ENCODE measurements around the gene SPPL2C. TPM values are rescaled to one million over a fixed set of nuclear protein-coding genes. Genes with fewer than 3 reads are reported as not detected.
A peak's percentile ranks its signal among the peaks of the same experiment; 100 is the strongest.

Gene SPPL2C
- total and polyA plus RNA-seq, 2 of the 13 experiments (the other 11 are each of a cell fraction or from before 2014, with no cell fraction given), result not detected

- peak; percentile 74; the same call in 1 of the 2 replicates for TF ChIP-seq MEIS2 (CRISPR knock-in tag; IDR thresholded peaks at IDR 0.05)
- TF ChIP-seq NCOR1 (IDR thresholded peaks at IDR 0.05; ENCODE audit: borderline replicate concordance, low read length), result no peak
- TF ChIP-seq, protein P1, sequence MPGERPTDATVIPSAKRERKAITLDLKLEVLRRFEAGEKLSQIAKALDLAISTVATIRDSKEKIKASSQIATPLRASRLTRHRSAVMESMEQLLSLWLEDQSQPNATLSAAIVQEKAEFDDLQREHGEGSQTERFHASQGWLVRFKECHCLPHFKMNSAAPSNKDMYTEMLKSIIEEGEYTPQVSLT (CRISPR knock-in tag; IDR thresholded peaks at IDR 0.05; ENCODE audit: borderline replicate concordance, low read depth), result no peak
- TF ChIP-seq NFIB (CRISPR knock-in tag; IDR thresholded peaks at IDR 0.05; ENCODE audit: borderline replicate concordance), result no peak
- TF ChIP-seq ZNF720 (CRISPR knock-in tag; IDR thresholded peaks at IDR 0.05), result 0 out of 2 replicates have a peak, but pooled peaks have one; percentile 38
- TF ChIP-seq ZNF331 (CRISPR knock-in tag; IDR thresholded peaks at IDR 0.05), result peak; percentile 86
- TF ChIP-seq CC2D1A (CRISPR knock-in tag; IDR thresholded peaks at IDR 0.05), result no peak
- TF ChIP-seq MYPOP (CRISPR knock-in tag; IDR thresholded peaks at IDR 0.05), result no peak
- no peak for TF ChIP-seq HNRNPUL1 (IDR thresholded peaks at IDR 0.05; ENCODE audit: low read depth, low read length)
- TF ChIP-seq YEATS2 (CRISPR knock-in tag; IDR thresholded peaks at IDR 0.05; ENCODE audit: borderline replicate concordance), result peak; percentile 56; the same call in 1 of the 2 replicates
- 0 out of 2 replicates have a peak, but pooled peaks have one; percentile 49 for TF ChIP-seq ETV6 (CRISPR knock-in tag; conservative IDR thresholded peaks at IDR 0.05)
- TF ChIP-seq FOXO4 (CRISPR knock-in tag; conservative IDR thresholded peaks at IDR 0.05), result no peak
- no peak for TF ChIP-seq ZNF598 (CRISPR knock-in tag; IDR thresholded peaks at IDR 0.05; ENCODE audit: borderline replicate concordance)
- no peak for TF ChIP-seq RFXANK (CRISPR knock-in tag; IDR thresholded peaks at IDR 0.05)
- no peak for TF ChIP-seq ZSCAN29 (CRISPR knock-in tag; conservative IDR thresholded peaks at IDR 0.05)
- peak; percentile 20; the same call in 1 of the 2 replicates for TF ChIP-seq TEF (CRISPR knock-in tag; IDR thresholded peaks at IDR 0.05)
- peak; percentile 55; the same call in 1 of the 2 replicates for TF ChIP-seq KLF15 (CRISPR knock-in tag; IDR thresholded peaks at IDR 0.05; ENCODE audit: borderline replicate concordance)
- TF ChIP-seq ZNF326 (CRISPR knock-in tag; IDR thresholded peaks at IDR 0.05; ENCODE audit: borderline replicate concordance), result no peak
- no peak for TF ChIP-seq DR1 (CRISPR knock-in tag; IDR thresholded peaks at IDR 0.05)
- no peak for TF ChIP-seq TRIM24 (CRISPR knock-in tag; IDR thresholded peaks at IDR 0.05)
- no peak for TF ChIP-seq TCF12 (IDR thresholded peaks at IDR 0.05)
- TF ChIP-seq TCF12 (CRISPR knock-in tag; IDR thresholded peaks at IDR 0.05), result no peak
- no peak for TF ChIP-seq ZNF468 (CRISPR knock-in tag; IDR thresholded peaks at IDR 0.05)
- no peak for TF ChIP-seq STAG1 (CRISPR knock-in tag; IDR thresholded peaks at IDR 0.05)
- TF ChIP-seq, protein P2, sequence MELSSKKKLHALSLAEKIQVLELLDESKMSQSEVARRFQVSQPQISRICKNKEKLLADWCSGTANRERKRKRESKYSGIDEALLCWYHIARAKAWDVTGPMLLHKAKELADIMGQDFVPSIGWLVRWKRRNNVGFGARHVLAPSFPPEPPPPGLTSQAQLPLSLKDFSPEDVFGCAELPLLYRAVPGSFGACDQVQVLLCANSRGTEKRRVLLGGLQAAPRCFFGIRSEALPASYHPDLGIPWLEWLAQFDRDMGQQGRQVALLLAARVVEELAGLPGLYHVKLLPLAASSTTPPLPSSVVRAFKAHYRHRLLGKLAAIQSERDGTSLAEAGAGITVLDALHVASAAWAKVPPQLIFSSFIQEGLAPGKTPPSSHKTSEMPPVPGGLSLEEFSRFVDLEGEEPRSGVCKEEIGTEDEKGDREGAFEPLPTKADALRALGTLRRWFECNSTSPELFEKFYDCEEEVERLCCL (CRISPR knock-in tag; IDR thresholded peaks at IDR 0.05; ENCODE audit: borderline replicate concordance), result no peak
- no peak for TF ChIP-seq SCMH1 (CRISPR knock-in tag; IDR thresholded peaks at IDR 0.05; ENCODE audit: borderline replicate concordance)
- TF ChIP-seq PCBP2 (optimal IDR thresholded peaks at IDR 0.05; ENCODE audit: low read depth, low read length, poor library complexity, severe bottlenecking), result no peak
Measured at GRCh38 chr17:45857977-45858708, 13.5 kb downstream of the SPPL2C start (continued).

All from HepG2 (cell line).